HFFc6 (cell line): ENCODE results near the gene EIF4G1. TPM values are rescaled to one million over a fixed set of nuclear protein-coding genes. Genes with fewer than 3 reads are reported as not detected.

Experiments used
- DNase-seq: peaks from one replicate; pipeline ENCODE4 v3.0.0-alpha.2; 2018
- H3K27ac Mint-ChIP-seq: 2 replicates; pipeline ENCODE4 v1.8.0; 2020; ENCODE audit warnings: mild to moderate bottlenecking, mixed read lengths
- H3K27me3 Mint-ChIP-seq: 2 replicates; pipeline ENCODE4 v1.8.0; 2021; ENCODE audit warnings: mild to moderate bottlenecking, moderate library complexity, mixed read lengths; ENCODE audit not compliant: insufficient read depth
- H3K36me3 Mint-ChIP-seq: 2 replicates; pipeline ENCODE4 v1.8.0; 2021; ENCODE audit warnings: low read depth, mixed read lengths
- H3K4me1 Mint-ChIP-seq: 2 replicates; pipeline ENCODE4 v1.8.0; 2020; ENCODE audit warnings: low read depth, mixed read lengths
- H3K4me3 Mint-ChIP-seq: 2 replicates; pipeline ENCODE4 v1.8.0; 2020; ENCODE audit warnings: mild to moderate bottlenecking, moderate library complexity, mixed read lengths
- H3K9me3 Mint-ChIP-seq: 2 replicates; pipeline ENCODE4 v1.8.0; 2020; ENCODE audit warnings: mild to moderate bottlenecking, mixed read lengths
- CTCF ChIP-seq: fragments of 200-600 bp; sonication (generic); IDR thresholded peaks from 2 replicates; pipeline ENCODE4 v1.5.0; 2021; ENCODE audit warnings: antibody characterized with exemption, mild to moderate bottlenecking
- total RNA-seq, 6 experiments: library from RNA; stranded (reverse); fragmentation: NEBNext Ultra II Directional; extraction: Animal tissue kit (Norgen Biotek cat#: 25700); gene quantifications; 2 replicates in 1 of 6; 3 replicates in 5 of 6; pipeline ENCODE4 v1.2.3, GENCODE V29; 2021

EIF4G1 gene
- total RNA-seq, 6 experiments from 2014 or later: 522 to 605 (median 559) TPM

GRCh38 chr3:184380185-184380626, 65.8 kb downstream of the EIF4G1 start:
- H3K36me3 Mint-ChIP-seq: no peaks in the 10 kb centered on the region

GRCh38 chr3:184380627-184381260, 66.3 kb downstream of the EIF4G1 start:
- Mint-ChIP-seq H3K27me3 (peaks cover 44% of the 10 kb centered on the region), H3K27ac (no peak overlapping the region), H3K4me3 (no peak overlapping the region), H3K9me3 (no peaks in the 10 kb centered on the region), H3K4me1 (peaks cover 6% of the 10 kb centered on the region; the same call in 1 of the 2 replicates), H3K36me3 (no peaks in the 10 kb centered on the region)
- DNase-seq: no peak
- TF ChIP-seq CTCF: no peak

More at GRCh38 chr3:184380185-184380626, 65.8 kb downstream of the EIF4G1 start:
- TF ChIP-seq CTCF: no peak
- Mint-ChIP-seq H3K4me1 (peaks cover 6% of the 10 kb centered on the region; the same call in 1 of the 2 replicates), H3K27me3 (peaks cover 49% of the 10 kb centered on the region), H3K4me3 (no peak overlapping the region), H3K9me3 (no peaks in the 10 kb centered on the region), H3K27ac (no peak overlapping the region)
- no peak for DNase-seq

- no peak for TF ChIP-seq CTCF
- H3K4me3 Mint-ChIP-seq: no peak overlapping the region
- peaks cover 6% of the 10 kb centered on the region; the same call in 1 of the 2 replicates for H3K4me1 Mint-ChIP-seq
- peaks cover 36% of the 10 kb centered on the region for H3K27me3 Mint-ChIP-seq
- no peak overlapping the region for H3K27ac Mint-ChIP-seq
- no peaks in the 10 kb centered on the region for H3K36me3 Mint-ChIP-seq
- DNase-seq: no peak
- H3K9me3 Mint-ChIP-seq: no peaks in the 10 kb centered on the region
Observed at GRCh38 chr3:184381261-184382224, 67.1 kb downstream of the EIF4G1 start.

GRCh38 chr3:184382326-184383032, 68.1 kb downstream of the EIF4G1 start:
- Mint-ChIP-seq H3K4me3 (no peak overlapping the region), H3K27ac (no peak overlapping the region), H3K36me3 (no peaks in the 10 kb centered on the region), H3K27me3 (peaks cover 30% of the 10 kb centered on the region), H3K4me1 (peaks cover 6% of the 10 kb centered on the region; the same call in 1 of the 2 replicates), H3K9me3 (no peaks in the 10 kb centered on the region)
- TF ChIP-seq CTCF: no peak
- DNase-seq: no peak

DNA sequence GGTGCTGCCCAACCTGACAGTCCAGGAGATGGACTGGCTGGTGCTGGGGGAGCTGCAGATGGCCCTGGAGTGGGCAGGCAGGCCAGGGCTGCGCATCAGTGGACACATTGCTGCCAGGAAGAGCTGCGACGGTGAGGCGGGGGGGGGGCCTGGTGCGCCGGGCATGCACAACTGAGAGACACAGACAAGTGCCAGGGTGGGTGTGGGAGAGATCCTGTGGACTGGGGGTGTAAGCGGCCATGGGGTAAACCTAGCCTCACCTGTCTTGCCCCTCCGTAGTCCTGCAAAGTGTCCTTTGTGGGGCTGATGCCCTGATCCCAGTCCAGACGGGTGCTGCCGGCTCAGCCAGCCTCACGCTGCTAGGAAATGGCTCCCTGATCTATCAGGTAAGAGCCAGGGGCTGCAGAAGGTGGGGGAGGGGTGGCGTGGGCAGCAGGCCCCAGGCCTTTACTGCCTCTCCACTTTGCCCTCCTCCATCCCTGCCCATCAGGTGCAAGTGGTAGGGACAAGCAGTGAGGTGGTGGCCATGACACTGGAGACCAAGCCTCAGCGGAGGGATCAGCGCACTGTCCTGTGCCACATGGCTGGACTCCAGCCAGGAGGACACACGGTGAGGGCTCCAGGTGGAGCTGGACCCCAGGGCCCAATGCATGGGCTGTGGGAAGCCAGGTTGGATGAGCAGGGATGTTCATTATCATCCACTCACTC, 68.8 kb downstream of the EIF4G1 start:
- Mint-ChIP-seq H3K4me3 (no peak overlapping the region), H3K4me1 (peaks cover 6% of the 10 kb centered on the region; the same call in 1 of the 2 replicates), H3K9me3 (no peaks in the 10 kb centered on the region), H3K36me3 (no peaks in the 10 kb centered on the region), H3K27me3 (peaks cover 32% of the 10 kb centered on the region), H3K27ac (no peak overlapping the region)
- no peak for TF ChIP-seq CTCF
- DNase-seq: no peak
